Sigmoid colon (tissue), 7 donors: Measurements from ENCODE around the gene RAD9A. TPM values are rescaled to one million over a fixed set of nuclear protein-coding genes. Genes with fewer than 3 reads are reported as not detected.

Source experiments
- DNase-seq: peaks from one replicate; pipeline ENCODE4 v3.0.0-alpha.2; 2019
- H3K27ac ChIP-seq, 4 donors: fragments of 200-600 bp; sonication (generic); one replicate each; pipeline ENCODE4 v1.5.1; 2016 to 2019; ENCODE audit warnings: mild to moderate bottlenecking in 1 of 4
- H3K27me3 ChIP-seq, 3 donors: fragments of 200-600 bp; sonication (generic); one replicate each; pipeline ENCODE4 v1.5.1; 2019; ENCODE audit warnings: mild to moderate bottlenecking in 1 of 3
- H3K36me3 ChIP-seq, 4 donors: fragments of 200-600 bp; sonication (generic); one replicate each; pipeline ENCODE4 v1.5.1; 2016 to 2019
- H3K4me1 ChIP-seq, 4 donors: fragments of 200-600 bp; sonication (generic); one replicate each; pipeline ENCODE4 v1.5.1; 2017 to 2019
- H3K4me3 ChIP-seq, 4 donors: fragments of 200-600 bp; sonication (generic); one replicate each; pipeline ENCODE4 v1.5.1; 2017 to 2019; ENCODE audit warnings: mild to moderate bottlenecking in 2 of 4, moderate library complexity in 1 of 4
- H3K9me3 ChIP-seq, 4 donors: fragments of 200-600 bp in 3 of 4; sonication (generic) in 3 of 4; one replicate each; pipeline versions ENCODE4 v1.5.1 to v1.6.1; 2013 to 2019
- CTCF ChIP-seq, 4 experiments: fragments of 450-650 bp in 3 of 4; fragments of 200-600 bp in 1 of 4; IDR thresholded peaks; one replicate each; pipeline ENCODE4 v1.5.1; 2016 to 2019; ENCODE audit warnings: antibody characterized with exemption in 4 of 4, mild to moderate bottlenecking in 3 of 4, moderate library complexity in 2 of 4
- EP300 ChIP-seq, 4 donors: sonication (generic); formaldehyde crosslinking; IDR thresholded peaks; one replicate each; pipeline ENCODE4 v1.6.1; 2017; ENCODE audit warnings: antibody characterized with exemption in 4 of 4
- POLR2A ChIP-seq, 2 donors: fragments of 450-650 bp; IDR thresholded peaks; one replicate each; pipeline ENCODE4 v1.6.1; 2016; ENCODE audit warnings: antibody characterized with exemption in 2 of 2, mild to moderate bottlenecking in 2 of 2, moderate library complexity in 2 of 2
- POLR2AphosphoS5 ChIP-seq, 4 donors: sonication (generic); formaldehyde crosslinking; IDR thresholded peaks; one replicate each; pipeline ENCODE4 v1.6.1; 2017; ENCODE audit warnings: antibody characterized with exemption in 4 of 4
- WGBS, 2 donors: extraction: QIAGEN DNeasy Blood & Tissue Kit; methylation state at CpG; one replicate each; pipeline ENCODE4 v1.1.7; 2013; 5-methylcytosine and 5-hydroxymethylcytosine counted together
- intact Hi-C: fragments of 100-400 bp; cut with DNase I; formaldehyde crosslinking; loops from one replicate; pipeline ENCODE4 v1.15.1; 2023
- polyA plus RNA-seq, 3 donors: library from polyadenylated mRNA; stranded (reverse); fragments of 200-250 nt; gene quantifications; one replicate each; pipeline ENCODE4 v1.2.3, GENCODE V29; 2013
- total RNA-seq, 4 donors: library from RNA; depleted of rRNA; stranded (reverse); fragments of >200 nt; gene quantifications; one replicate each; pipeline ENCODE4 v1.1.0, GENCODE V29; 2016
- donor health status: healthy with polysubstance abuse.
- donor health status: Bipolar disorder and iron deficiency.
- donor health status: healthy.

The RAD9A gene
- total and polyA plus RNA-seq, 7 donors: 6.5 to 33.9 (median 15.8) TPM

DNA sequence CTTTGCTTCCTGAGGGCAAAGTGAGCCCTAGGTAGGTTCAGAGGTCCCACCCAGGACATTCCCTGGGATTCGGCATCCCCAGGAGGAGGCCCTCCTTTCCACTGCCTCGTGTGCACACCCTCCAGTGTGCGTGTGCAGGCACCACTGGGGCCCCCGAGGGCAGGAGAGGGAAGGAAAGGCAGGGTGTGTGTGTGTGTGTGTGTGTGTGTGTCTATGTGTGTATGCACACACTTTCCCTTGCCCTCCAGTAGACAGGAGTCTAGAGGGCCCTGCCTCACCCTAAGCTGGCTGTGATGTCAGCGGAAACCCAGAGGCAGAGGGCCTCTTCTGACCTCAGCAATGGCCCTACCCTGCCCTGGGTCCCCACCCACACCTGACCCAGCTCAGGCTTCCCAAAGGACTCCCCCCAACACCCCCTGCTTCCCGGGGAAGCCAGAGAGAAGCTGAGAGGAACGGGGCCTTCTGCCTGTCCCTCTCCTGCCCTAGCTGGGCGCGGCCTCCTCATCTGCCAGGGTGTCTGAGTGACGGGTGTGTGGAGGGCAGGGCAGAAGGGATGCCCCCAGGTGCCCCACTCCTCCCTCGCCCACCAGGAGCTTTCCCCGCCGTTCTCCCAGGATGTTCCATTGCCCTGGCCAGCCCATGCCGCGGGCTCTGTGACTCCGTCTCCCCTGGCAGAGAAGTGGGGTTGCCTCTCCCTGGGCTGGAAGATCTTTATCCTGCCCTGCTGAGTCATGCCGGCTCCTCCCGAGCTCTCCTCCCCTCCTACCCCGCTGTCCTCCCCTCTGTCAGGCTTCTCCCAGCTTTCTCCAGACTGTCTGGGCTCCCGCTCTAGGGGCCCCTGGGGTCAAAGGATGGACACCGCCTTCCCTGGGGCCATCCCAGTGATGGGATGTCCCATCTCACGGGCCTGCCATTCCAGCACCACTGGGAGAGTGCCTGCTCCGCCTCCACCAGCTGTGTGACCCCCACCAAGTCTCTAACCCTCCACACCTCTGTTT lies 12.4 kb upstream of the RAD9A start:
- intact Hi-C loops: loop anchor here (5.0 kb wide), 1 partner anchor 112 kb away; the partner anchor contains the start of gene GRK2
- no peaks in the 10 kb centered on the region for H3K27me3 ChIP-seq
- peaks cover 0 to 21% (median 15%) of the 10 kb centered on the region in 4 donors for H3K4me1 ChIP-seq
- H3K36me3 ChIP-seq: no peaks in the 10 kb centered on the region
- 61 to 75% methylated on average over 23 of the region's 23 CpGs for WGBS, 2 donors
- no peaks in the 10 kb centered on the region for H3K9me3 ChIP-seq
- no peak overlapping the region for H3K4me3 ChIP-seq
- DNase-seq: no peak
- no peak overlapping the region for H3K27ac ChIP-seq
- TF ChIP-seq POLR2AphosphoS5 (IDR thresholded peaks at IDR 0.05): no peak
- TF ChIP-seq POLR2A (IDR thresholded peaks at IDR 0.05): no peak
- TF ChIP-seq EP300 (IDR thresholded peaks at IDR 0.05): no peak
- TF ChIP-seq CTCF (IDR thresholded peaks at IDR 0.05): no peak

DNA sequence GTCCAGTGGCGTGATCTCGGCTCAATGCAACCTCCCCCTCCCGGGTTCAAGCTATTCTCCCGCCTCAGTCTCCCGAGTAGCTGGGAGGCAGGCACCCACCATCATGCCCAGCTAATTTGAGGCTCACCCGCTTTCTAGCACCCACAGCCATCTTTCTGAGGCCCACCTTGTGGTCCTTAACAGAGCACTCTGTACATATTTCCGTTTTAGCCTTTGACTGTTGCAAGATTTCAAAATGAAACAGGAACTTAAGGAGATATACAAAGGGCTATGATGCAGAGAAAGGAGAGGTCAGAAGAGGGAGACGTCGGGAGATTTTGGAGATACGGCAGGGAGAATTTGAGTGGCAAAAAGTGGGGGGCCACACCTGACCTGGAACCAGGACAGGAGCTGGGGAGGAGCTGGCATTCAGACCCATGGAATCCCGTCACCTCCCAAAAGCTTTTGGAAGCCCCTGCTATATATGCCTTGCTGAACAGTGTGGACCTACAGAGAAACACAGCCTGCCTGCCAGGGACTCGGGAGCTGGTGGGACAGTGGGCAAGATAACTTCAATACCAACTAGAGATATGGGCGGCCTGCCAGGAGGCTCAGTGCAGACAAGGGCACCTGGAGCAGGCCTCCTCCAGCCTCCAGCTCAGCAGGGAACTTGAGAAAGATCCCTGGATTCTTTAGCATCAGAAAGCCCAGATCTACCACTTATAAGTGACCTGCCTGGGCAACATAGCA lies 10.4 kb upstream of the RAD9A start:
- DNase-seq: peak; percentile 66
- Histone ChIP-seq H3K27me3 (no peaks in the 10 kb centered on the region), H3K4me1 (peaks cover 0 to 18% (median 13%) of the 10 kb centered on the region in 4 donors), H3K9me3 (no peaks in the 10 kb centered on the region), H3K4me3 (no peak overlapping the region), H3K27ac (no peak overlapping the region), H3K36me3 (no peaks in the 10 kb centered on the region)
- intact Hi-C loops: loop anchor here (5.0 kb wide), 1 partner anchor 114 kb away; the partner anchor contains the start of gene GRK2
- TF ChIP-seq POLR2AphosphoS5 (IDR thresholded peaks at IDR 0.05) (no peak), CTCF (IDR thresholded peaks at IDR 0.05) (no peak), POLR2A (IDR thresholded peaks at IDR 0.05) (no peak), EP300 (IDR thresholded peaks at IDR 0.05) (no peak)
- 69 to 77% methylated on average over 13 of the region's 13 CpGs for WGBS, 2 donors

DNA sequence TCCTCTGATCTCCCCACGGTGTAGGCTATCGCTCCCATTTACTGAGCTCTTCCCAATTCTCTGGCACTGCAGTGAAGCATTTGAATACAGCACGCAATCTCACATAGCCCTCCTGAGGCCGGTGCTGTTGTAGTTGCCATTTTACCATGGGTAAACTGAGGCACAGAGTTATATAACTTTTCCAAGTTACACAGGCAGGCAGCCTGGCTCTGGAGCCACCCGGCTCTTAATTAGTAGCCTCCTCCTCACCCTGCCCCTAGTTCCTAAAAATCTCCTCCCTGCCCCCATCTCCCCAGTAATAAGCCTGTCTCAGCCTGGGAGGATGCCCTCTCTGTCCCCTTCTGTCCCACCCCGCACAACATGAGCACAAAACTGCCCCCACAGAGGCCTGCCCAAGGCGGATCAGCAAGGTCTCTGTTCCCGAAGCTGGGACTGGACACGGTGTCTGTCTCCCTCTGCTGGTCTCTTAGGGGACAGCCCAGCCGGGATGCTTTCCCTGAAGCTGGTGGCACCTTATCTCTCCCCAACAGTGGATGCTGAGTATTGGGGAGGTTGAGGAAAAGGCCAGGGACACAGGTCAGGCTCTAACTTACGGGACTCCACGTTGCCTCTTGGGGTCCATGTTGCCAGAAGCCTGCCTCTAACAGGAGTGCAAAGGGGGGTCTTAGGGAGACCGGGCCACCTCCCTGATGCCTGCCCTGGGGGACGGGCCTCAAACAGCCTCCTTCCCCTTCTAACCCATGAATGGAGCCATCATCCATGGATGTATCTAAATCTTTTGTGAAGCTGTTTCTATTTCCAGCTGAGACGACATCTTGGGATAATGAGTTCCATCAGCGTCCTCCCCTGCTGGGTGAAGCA lies 9.3 kb upstream of the RAD9A start:
- DNase-seq: peak; percentile 90
- 43 to 48% methylated on average over 16 of the region's 16 CpGs for WGBS, 2 donors
- no peak overlapping the region for H3K27ac ChIP-seq

More for the DNA sequence above, 9.3 kb upstream of the RAD9A start:
- Histone ChIP-seq H3K36me3 (no peaks in the 10 kb centered on the region), H3K27me3 (no peaks in the 10 kb centered on the region), H3K4me1 (peaks cover 0 to 18% (median 13%) of the 10 kb centered on the region in 4 donors), H3K9me3 (no peaks in the 10 kb centered on the region), H3K4me3 (no peak overlapping the region)
- TF ChIP-seq POLR2AphosphoS5 (IDR thresholded peaks at IDR 0.05) (no peak), CTCF (IDR thresholded peaks at IDR 0.05) (peak; percentile 98 to 99 (median 98)), POLR2A (IDR thresholded peaks at IDR 0.05) (no peak)
- intact Hi-C loops: loop anchor here (1.0 to 5.0 kb wide), 3 partner anchors 25 to 115 kb away; partner anchors contain the start of gene GRK2
